HFFc6 (cell line): ENCODE results near the gene SEL1L. TPM values are rescaled to one million over a fixed set of nuclear protein-coding genes. Genes with fewer than 3 reads are reported as not detected.

Experiments used
- DNase-seq: peaks from one replicate; pipeline ENCODE4 v3.0.0-alpha.2; 2018
- H3K27ac Mint-ChIP-seq: 2 replicates; pipeline ENCODE4 v1.8.0; 2020; ENCODE audit warnings: mild to moderate bottlenecking, mixed read lengths
- H3K27me3 Mint-ChIP-seq: 2 replicates; pipeline ENCODE4 v1.8.0; 2021; ENCODE audit warnings: mild to moderate bottlenecking, moderate library complexity, mixed read lengths; ENCODE audit not compliant: insufficient read depth
- H3K36me3 Mint-ChIP-seq: 2 replicates; pipeline ENCODE4 v1.8.0; 2021; ENCODE audit warnings: low read depth, mixed read lengths
- H3K4me1 Mint-ChIP-seq: 2 replicates; pipeline ENCODE4 v1.8.0; 2020; ENCODE audit warnings: low read depth, mixed read lengths
- H3K4me3 Mint-ChIP-seq: 2 replicates; pipeline ENCODE4 v1.8.0; 2020; ENCODE audit warnings: mild to moderate bottlenecking, moderate library complexity, mixed read lengths
- H3K9me3 Mint-ChIP-seq: 2 replicates; pipeline ENCODE4 v1.8.0; 2020; ENCODE audit warnings: mild to moderate bottlenecking, mixed read lengths
- CTCF ChIP-seq: fragments of 200-600 bp; sonication (generic); IDR thresholded peaks from 2 replicates; pipeline ENCODE4 v1.5.0; 2021; ENCODE audit warnings: antibody characterized with exemption, mild to moderate bottlenecking
- total RNA-seq, 6 experiments: library from RNA; stranded (reverse); fragmentation: NEBNext Ultra II Directional; extraction: Animal tissue kit (Norgen Biotek cat#: 25700); gene quantifications; 2 replicates in 1 of 6; 3 replicates in 5 of 6; pipeline ENCODE4 v1.2.3, GENCODE V29; 2021

SEL1L gene
- total RNA-seq, 6 experiments from 2014 or later, result 84.1 to 101 (median 98.4) TPM

DNA sequence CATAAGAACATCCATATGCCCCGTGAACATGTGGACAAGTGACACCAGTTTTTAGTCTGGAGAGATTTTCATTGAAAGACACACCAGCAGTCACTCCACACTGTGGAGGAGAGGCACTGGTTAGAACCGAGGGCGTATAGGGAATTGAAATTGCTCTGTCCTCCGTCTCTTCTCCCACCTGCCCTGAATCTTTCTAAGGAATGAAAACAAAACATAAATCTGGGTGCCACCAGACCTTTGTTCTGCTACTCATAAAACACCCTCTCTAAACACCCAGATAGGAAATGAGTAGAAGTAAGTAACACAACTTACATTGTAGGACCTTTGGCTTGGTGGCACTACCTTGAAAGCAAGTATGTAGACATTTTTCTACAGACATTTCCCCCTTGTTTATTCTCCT is 96.4 kb downstream of the SEL1L start:
- H3K27me3 Mint-ChIP-seq, result peaks cover 29% of the 10 kb centered on the region

GRCh38 chr14:81436296-81437138 is 97.1 kb downstream of the SEL1L start:
- no peak overlapping the region for H3K27ac Mint-ChIP-seq
- no peak for TF ChIP-seq CTCF
- H3K27me3 Mint-ChIP-seq, result peaks cover 29% of the 10 kb centered on the region
- no peaks in the 10 kb centered on the region for H3K36me3 Mint-ChIP-seq
- DNase-seq, result no peak
- H3K9me3 Mint-ChIP-seq, result no peaks in the 10 kb centered on the region; the same call in 1 of the 2 replicates
- no peaks in the 10 kb centered on the region; the same call in 1 of the 2 replicates for H3K4me1 Mint-ChIP-seq
- H3K4me3 Mint-ChIP-seq, result no peak overlapping the region

More for the DNA sequence above, 96.4 kb downstream of the SEL1L start:
- Mint-ChIP-seq H3K36me3 (no peaks in the 10 kb centered on the region), H3K27ac (no peak overlapping the region), H3K4me1 (no peaks in the 10 kb centered on the region; the same call in 1 of the 2 replicates), H3K9me3 (no peaks in the 10 kb centered on the region; the same call in 1 of the 2 replicates), H3K4me3 (no peak overlapping the region)
- TF ChIP-seq CTCF, result no peak
- DNase-seq, result no peak

- H3K9me3 Mint-ChIP-seq, result no peaks in the 10 kb centered on the region; the same call in 1 of the 2 replicates
- H3K4me1 Mint-ChIP-seq, result no peaks in the 10 kb centered on the region; the same call in 1 of the 2 replicates
- H3K36me3 Mint-ChIP-seq, result no peaks in the 10 kb centered on the region
- H3K27ac Mint-ChIP-seq, result no peak overlapping the region
- no peak for DNase-seq
- peaks cover 24% of the 10 kb centered on the region for H3K27me3 Mint-ChIP-seq
- no peak overlapping the region for H3K4me3 Mint-ChIP-seq
- TF ChIP-seq CTCF, result no peak
These were observed 98.0 kb downstream of the SEL1L start for GRCh38 chr14:81435391-81436295.

- no peak for DNase-seq
- TF ChIP-seq CTCF, result no peak
- Mint-ChIP-seq H3K36me3 (no peaks in the 10 kb centered on the region), H3K9me3 (no peaks in the 10 kb centered on the region; the same call in 1 of the 2 replicates), H3K4me3 (no peak overlapping the region), H3K27ac (no peak overlapping the region), H3K27me3 (peaks cover 24% of the 10 kb centered on the region), H3K4me1 (no peaks in the 10 kb centered on the region; the same call in 1 of the 2 replicates)
These were observed 98.6 kb downstream of the SEL1L start for GRCh38 chr14:81435048-81435390.

DNA sequence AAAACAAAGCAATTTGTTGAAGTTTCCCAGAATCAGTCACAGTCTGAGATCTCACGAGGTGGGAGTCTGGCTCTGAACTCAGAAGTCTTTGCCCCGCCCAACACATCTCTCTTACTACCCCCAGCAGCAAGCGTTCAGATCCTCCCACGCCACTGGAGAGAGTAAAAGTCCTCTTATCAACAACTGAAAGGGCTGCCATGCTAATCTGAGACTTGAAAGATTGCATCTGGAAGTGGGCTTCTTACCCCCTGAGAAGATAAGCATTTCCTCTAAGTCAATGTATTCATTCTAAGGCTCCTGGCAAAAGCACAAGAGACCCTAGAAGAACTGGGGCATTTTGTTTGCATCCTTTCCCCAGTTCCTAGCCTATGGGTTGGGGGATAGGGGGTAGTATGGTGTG is 99.4 kb downstream of the SEL1L start:
- no peak overlapping the region for H3K27ac Mint-ChIP-seq
- no peaks in the 10 kb centered on the region; the same call in 1 of the 2 replicates for H3K4me1 Mint-ChIP-seq
- no peak overlapping the region for H3K4me3 Mint-ChIP-seq
- H3K9me3 Mint-ChIP-seq, result no peaks in the 10 kb centered on the region; the same call in 1 of the 2 replicates
- H3K27me3 Mint-ChIP-seq, result peaks cover 24% of the 10 kb centered on the region
- DNase-seq, result no peak
- no peaks in the 10 kb centered on the region for H3K36me3 Mint-ChIP-seq
- no peak for TF ChIP-seq CTCF
